ENCODE results near the gene CTNNA3.

CTNNA3 gene

DNA sequence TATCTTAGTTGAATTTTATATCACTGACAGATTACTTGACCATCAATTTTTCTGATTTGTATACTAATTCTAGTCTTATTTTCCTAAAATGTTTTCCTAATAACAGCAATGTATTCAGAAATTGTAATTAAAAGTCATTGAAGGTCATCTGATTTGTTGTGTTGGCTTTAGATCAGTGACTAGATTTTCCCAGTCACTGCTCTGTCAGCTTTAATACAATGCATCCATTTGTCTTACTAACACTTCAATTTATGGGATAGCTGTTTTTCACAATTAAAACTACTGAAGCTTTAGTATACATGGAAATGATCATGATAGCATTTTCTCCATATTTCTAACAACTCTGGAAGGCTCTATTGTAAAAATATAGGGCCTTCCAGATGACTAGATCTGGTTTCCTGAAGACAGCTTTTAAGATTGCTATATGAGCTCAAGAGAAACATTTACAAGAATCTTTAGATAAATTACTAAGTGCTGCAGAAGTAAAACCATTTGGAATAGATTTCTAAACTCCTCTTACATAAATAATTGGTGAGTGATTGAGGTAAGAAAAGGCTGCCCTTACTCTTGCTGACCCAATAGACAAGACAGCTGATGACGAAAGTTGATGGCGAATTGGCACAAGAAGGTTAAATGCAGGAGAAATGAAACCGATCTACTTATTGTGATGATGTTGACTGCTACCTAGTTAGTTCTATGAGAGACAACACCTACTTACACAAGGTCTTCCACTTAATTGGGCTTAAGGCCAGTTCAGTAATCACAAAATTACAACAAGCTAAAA is 696.0 kb downstream of the CTNNA3 start:
- FAIRE-seq = no peak

- no peak for FAIRE-seq
Observed at GRCh38 chr10:66996996-66997395, 699.0 kb downstream of the CTNNA3 start.

DNA sequence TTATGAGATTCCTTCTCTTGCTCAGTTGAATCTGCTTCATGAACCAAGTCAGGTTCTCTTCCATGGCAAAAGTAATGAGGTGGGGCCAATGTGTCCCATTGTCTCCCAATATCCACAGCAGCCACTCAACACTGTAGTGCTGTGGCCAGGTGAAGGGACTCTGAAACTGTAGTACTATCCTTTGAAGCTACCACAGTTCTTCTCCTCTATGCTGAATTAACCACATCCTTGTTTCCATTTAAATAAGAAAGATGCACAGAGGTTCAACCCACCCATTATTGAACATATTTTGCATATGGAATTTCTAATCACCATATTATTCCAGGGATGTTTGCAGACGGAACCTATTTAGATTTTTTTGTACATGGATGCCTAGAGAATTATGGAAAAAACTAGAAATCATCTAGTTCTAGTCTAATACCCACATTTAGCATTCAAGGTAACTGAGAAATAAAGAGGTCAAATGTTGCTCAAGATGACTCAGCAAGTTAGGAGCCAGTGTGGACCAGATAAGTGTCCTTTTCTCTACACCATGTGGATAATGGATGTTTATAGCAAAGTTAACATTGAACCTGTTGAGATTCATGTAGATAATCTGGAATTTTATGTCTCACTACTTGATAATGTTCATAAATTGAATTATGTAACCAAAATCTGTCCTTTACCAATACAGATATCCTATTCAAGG is 705.7 kb downstream of the CTNNA3 start:
- FAIRE-seq = no peak

GRCh38 chr10:66983475-66983818 is 712.5 kb downstream of the CTNNA3 start:
- FAIRE-seq = no peak

GRCh38 chr10:66982792-66983474 is 713.1 kb downstream of the CTNNA3 start:
- FAIRE-seq = no peak

DNA sequence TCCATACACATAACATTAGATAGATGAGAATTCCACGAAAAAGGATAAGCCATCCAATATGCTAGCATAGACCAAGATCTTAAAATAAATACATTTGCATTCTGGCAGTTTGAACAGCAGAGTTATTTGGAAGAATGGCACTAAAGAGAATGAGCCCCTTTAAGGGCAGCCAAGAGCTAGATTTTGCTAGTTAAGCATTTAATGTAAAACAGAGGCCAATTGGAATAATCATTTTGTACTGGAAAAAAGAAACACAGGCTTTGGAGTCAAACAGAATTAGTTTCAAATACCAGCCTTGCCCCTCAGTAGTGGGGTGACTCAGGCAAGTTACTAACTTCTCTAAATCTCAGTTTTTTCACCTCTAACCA is 714.0 kb downstream of the CTNNA3 start:
- FAIRE-seq = no peak

GRCh38 chr10:66981361-66982052 is 714.5 kb downstream of the CTNNA3 start:
- FAIRE-seq = no peak

- no peak for FAIRE-seq
Observed at GRCh38 chr10:66980246-66980815, 715.7 kb downstream of the CTNNA3 start.

DNA sequence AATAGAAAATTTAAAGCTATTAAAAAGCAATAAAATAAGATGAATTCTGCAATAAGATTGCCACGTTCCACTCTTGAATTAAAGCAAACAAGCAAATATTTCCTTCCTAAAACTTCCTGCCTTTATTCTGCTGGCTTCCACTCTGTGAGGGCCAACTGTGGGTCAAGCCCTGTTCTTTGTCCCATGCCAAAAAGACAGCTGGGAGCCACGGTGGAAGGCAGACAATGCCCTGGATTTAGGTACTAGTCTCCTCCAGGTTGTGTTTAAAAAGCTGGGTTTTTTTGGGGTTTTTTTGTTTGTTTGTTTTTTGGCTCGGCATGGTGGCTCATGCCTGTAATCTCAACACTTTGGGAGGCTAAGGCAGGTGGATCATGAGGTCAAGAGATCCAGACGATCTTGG is 731.0 kb downstream of the CTNNA3 start:
- no peak for FAIRE-seq

DNA sequence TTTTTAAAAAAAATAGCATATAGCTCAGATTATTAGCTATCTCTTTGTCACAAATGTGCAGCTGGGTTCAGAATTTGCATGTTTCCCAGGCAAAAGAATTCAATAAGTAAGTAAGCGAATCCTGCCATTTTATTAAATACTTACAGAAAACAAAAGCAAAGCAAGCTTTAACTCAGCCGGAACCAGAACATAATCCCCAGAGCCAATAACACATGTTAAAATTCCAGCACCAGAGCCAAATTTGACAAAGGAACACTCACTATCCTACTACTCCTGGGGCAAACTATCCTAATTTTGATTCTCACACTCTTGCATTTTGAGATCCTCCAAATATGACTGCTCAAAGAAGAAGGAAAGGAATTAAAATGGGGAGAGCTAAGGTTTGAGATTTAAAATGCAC is 737.5 kb downstream of the CTNNA3 start:
- FAIRE-seq = no peak

- FAIRE-seq = no peak
Observed at GRCh38 chr10:66951896-66952295, 744.1 kb downstream of the CTNNA3 start.

GRCh38 chr10:66943590-66943989 is 752.4 kb downstream of the CTNNA3 start:
- FAIRE-seq = no peak

GRCh38 chr10:66942407-66942806 is 753.6 kb downstream of the CTNNA3 start:
- no peak for FAIRE-seq

- no peak for FAIRE-seq
Observed at GRCh38 chr10:66941491-66941890, 754.5 kb downstream of the CTNNA3 start.

DNA sequence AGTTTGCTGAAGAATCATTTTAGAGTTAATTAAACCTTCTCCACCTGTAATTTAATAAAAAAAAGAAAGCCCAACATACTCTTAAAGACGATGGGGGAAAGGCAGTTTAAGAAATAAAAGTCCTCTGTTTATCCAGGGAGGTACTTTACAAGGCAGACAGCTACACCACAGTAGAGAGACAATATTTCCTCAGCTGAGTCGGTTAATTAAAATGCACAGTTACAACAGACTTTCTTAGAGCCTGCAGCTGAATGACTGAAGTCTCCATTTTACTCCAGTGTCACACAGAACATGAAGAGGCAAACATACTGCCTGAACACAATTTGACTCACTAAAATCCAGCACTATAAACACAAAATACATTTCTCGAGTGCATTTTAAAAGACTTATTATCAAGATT is 755.0 kb downstream of the CTNNA3 start:
- no peak for FAIRE-seq

DNA sequence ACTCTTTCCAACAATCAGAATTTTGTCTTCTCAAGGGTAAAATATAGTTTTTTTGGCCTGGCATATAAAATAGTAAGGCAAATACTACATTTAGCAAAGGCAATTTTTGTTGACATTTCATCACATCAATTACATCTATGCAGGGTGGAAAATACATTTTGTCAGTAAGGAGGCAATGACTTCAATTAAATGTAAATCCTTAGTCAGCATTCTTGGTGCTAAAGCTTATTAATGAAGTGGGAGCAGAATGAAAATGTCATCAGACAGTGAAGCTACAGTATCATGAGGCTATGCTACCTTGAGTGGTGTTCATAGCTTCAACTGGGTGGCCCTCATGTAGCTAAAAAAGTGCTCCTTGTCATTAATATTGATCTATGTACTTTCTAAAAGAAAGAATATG is 761.3 kb downstream of the CTNNA3 start:
- FAIRE-seq = no peak

- no peak for FAIRE-seq
Observed at GRCh38 chr10:66931949-66932343, 764.0 kb downstream of the CTNNA3 start.

GRCh38 chr10:66931340-66931948 is 764.6 kb downstream of the CTNNA3 start:
- no peak for FAIRE-seq

GRCh38 chr10:66929375-66929774 is 766.6 kb downstream of the CTNNA3 start:
- no peak for FAIRE-seq

DNA sequence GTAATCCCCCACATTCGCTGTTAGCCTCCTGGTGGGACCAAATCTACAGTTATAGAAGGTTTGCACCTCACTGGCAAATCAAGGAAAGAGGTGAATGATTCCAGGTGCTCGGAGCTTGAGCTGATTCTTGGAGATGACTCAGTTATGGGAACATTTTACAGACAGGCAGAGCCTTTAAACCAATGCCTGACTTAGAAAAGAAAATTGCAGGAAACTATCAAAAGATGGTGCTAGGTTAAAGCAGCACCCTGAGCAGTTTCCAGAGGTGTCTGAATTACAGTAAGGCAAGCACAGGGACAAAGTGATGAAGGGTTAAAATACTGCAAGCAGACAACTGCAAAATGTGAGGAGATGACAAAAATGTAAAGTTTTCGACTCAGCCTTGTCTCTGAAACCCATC is 767.2 kb downstream of the CTNNA3 start:
- no peak for FAIRE-seq

DNA sequence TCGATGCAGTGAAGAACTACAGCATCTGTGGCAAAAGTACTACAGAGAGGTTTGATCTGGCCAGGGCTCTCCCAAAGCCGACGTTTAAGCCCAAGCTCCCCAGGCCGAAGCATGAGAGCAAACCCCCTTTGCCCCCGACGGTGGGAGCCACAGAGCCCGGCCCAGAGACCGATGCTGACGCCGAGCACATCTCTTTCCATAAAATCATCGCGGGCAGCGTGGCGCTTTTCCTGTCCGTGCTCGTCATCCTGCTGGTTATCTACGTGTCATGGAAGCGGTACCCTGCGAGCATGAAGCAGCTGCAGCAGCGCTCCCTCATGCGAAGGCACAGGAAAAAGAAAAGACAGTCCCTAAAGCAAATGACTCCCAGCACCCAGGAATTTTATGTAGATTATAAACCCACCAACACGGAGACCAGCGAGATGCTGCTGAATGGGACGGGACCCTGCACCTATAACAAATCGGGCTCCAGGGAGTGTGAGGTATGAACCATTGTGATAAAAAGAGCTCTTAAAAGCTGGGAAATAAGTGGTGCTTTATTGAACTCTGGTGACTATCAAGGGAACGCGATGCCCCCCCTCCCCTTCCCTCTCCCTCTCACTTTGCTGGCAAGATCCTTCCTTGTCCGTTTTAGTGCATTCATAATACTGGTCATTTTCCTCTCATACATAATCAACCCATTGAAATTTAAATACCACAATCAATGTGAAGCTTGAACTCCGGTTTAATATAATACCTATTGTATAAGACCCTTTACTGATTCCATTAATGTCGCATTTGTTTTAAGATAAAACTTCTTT is 767.8 kb downstream of the CTNNA3 start:
- no peak for FAIRE-seq
